Mucosa of stomach (tissue), 1 donor: ENCODE results near the gene LRRC32.

Experiments used
- H3K27me3 ChIP-seq: one replicate; pipeline ENCODE4 v1.7.0; 2013; ENCODE audit warnings: mild to moderate bottlenecking, low read length; ENCODE audit not compliant: control insufficient read depth, insufficient read depth
- H3K36me3 ChIP-seq: one replicate; pipeline ENCODE4 v1.7.0; 2013; ENCODE audit warnings: low read length; ENCODE audit not compliant: control insufficient read depth, insufficient read depth
- H3K4me1 ChIP-seq: one replicate; pipeline ENCODE4 v1.7.0; 2013; ENCODE audit warnings: mild to moderate bottlenecking, low read length; ENCODE audit not compliant: control insufficient read depth, insufficient read depth
- H3K4me3 ChIP-seq: one replicate; pipeline ENCODE4 v1.7.0; 2013; ENCODE audit warnings: low read length
- H3K9ac ChIP-seq: one replicate; pipeline ENCODE4 v1.7.0; 2013; ENCODE audit warnings: mild to moderate bottlenecking, low read length, moderate library complexity
- H3K9me3 ChIP-seq: one replicate; pipeline ENCODE4 v1.7.0; 2013; ENCODE audit warnings: mild to moderate bottlenecking, low read length, moderate library complexity; ENCODE audit not compliant: control insufficient read depth
- donor health status: Pancreatic carcinoma.

The LRRC32 gene

GRCh38 chr11:76634886-76635285, 35.7 kb downstream of the LRRC32 start:
- peaks cover 8% of the 10 kb centered on the region for H3K4me1 ChIP-seq
- no peaks in the 10 kb centered on the region for H3K27me3 ChIP-seq
- no peaks in the 10 kb centered on the region for H3K9me3 ChIP-seq
- no peak overlapping the region for H3K4me3 ChIP-seq
- no peak overlapping the region for H3K9ac ChIP-seq
- H3K36me3 ChIP-seq: no peaks in the 10 kb centered on the region

GRCh38 chr11:76632492-76632891, 38.1 kb downstream of the LRRC32 start:
- H3K36me3 ChIP-seq: no peaks in the 10 kb centered on the region
- H3K9ac ChIP-seq: no peak overlapping the region
- H3K4me3 ChIP-seq: no peak overlapping the region
- H3K27me3 ChIP-seq: no peaks in the 10 kb centered on the region
- peaks cover 15% of the 10 kb centered on the region for H3K4me1 ChIP-seq
- H3K9me3 ChIP-seq: no peaks in the 10 kb centered on the region

GRCh38 chr11:76631566-76632308, 38.8 kb downstream of the LRRC32 start:
- Histone ChIP-seq H3K4me3 (no peak overlapping the region), H3K27me3 (no peaks in the 10 kb centered on the region), H3K4me1 (peaks cover 15% of the 10 kb centered on the region), H3K9ac (no peak overlapping the region), H3K9me3 (no peaks in the 10 kb centered on the region), H3K36me3 (no peaks in the 10 kb centered on the region)

GRCh38 chr11:76630600-76631281, 39.8 kb downstream of the LRRC32 start:
- Histone ChIP-seq H3K9me3 (no peaks in the 10 kb centered on the region), H3K9ac (no peak overlapping the region), H3K36me3 (no peaks in the 10 kb centered on the region), H3K4me1 (peaks cover 15% of the 10 kb centered on the region), H3K27me3 (no peaks in the 10 kb centered on the region), H3K4me3 (no peak overlapping the region)

- Histone ChIP-seq H3K9me3 (no peaks in the 10 kb centered on the region), H3K27me3 (no peaks in the 10 kb centered on the region), H3K9ac (peak overlapping the region; percentile 34), H3K4me3 (no peak overlapping the region), H3K4me1 (peaks cover 15% of the 10 kb centered on the region), H3K36me3 (no peaks in the 10 kb centered on the region)
Measured at GRCh38 chr11:76629853-76630599, 40.5 kb downstream of the LRRC32 start.

GRCh38 chr11:76629116-76629852, 41.3 kb downstream of the LRRC32 start:
- no peaks in the 10 kb centered on the region for H3K9me3 ChIP-seq
- no peak overlapping the region for H3K4me3 ChIP-seq
- H3K36me3 ChIP-seq: no peaks in the 10 kb centered on the region
- peaks cover 15% of the 10 kb centered on the region for H3K4me1 ChIP-seq
- no peaks in the 10 kb centered on the region for H3K27me3 ChIP-seq
- peak overlapping the region; percentile 41 for H3K9ac ChIP-seq

- Histone ChIP-seq H3K9me3 (no peaks in the 10 kb centered on the region), H3K27me3 (peaks cover under 1% of the 10 kb centered on the region), H3K36me3 (no peaks in the 10 kb centered on the region), H3K9ac (no peak overlapping the region), H3K4me3 (no peak overlapping the region), H3K4me1 (peaks cover 15% of the 10 kb centered on the region)
Measured at GRCh38 chr11:76628408-76628947, 42.1 kb downstream of the LRRC32 start.

- no peaks in the 10 kb centered on the region for H3K9me3 ChIP-seq
- no peak overlapping the region for H3K4me3 ChIP-seq
- H3K4me1 ChIP-seq: peaks cover 15% of the 10 kb centered on the region
- no peaks in the 10 kb centered on the region for H3K36me3 ChIP-seq
- peaks cover 3% of the 10 kb centered on the region for H3K27me3 ChIP-seq
- H3K9ac ChIP-seq: no peak overlapping the region
Measured at GRCh38 chr11:76627606-76628005, 42.9 kb downstream of the LRRC32 start.

- H3K4me1 ChIP-seq: peaks cover 15% of the 10 kb centered on the region
Measured at GRCh38 chr11:76626921-76627401, 43.6 kb downstream of the LRRC32 start.

GRCh38 chr11:76626266-76626665, 44.3 kb downstream of the LRRC32 start:
- no peaks in the 10 kb centered on the region for H3K9me3 ChIP-seq
- peaks cover 15% of the 10 kb centered on the region for H3K4me1 ChIP-seq
- peaks cover 3% of the 10 kb centered on the region for H3K27me3 ChIP-seq
- H3K9ac ChIP-seq: no peak overlapping the region
- no peaks in the 10 kb centered on the region for H3K36me3 ChIP-seq
- H3K4me3 ChIP-seq: no peak overlapping the region

More at GRCh38 chr11:76626921-76627401, 43.6 kb downstream of the LRRC32 start:
- Histone ChIP-seq H3K27me3 (peaks cover 3% of the 10 kb centered on the region), H3K9me3 (no peaks in the 10 kb centered on the region), H3K9ac (no peak overlapping the region), H3K4me3 (no peak overlapping the region), H3K36me3 (no peaks in the 10 kb centered on the region)

- Histone ChIP-seq H3K9ac (no peak overlapping the region), H3K4me1 (peaks cover 15% of the 10 kb centered on the region), H3K4me3 (no peak overlapping the region), H3K9me3 (no peaks in the 10 kb centered on the region), H3K27me3 (peaks cover 3% of the 10 kb centered on the region), H3K36me3 (no peaks in the 10 kb centered on the region)
Measured at GRCh38 chr11:76625472-76626186, 44.9 kb downstream of the LRRC32 start.
